ENCODE results near the gene ATG7. TPM values are rescaled to one million over a fixed set of nuclear protein-coding genes. Genes with fewer than 3 reads are reported as not detected.

ATG7 gene
- total RNA-seq, 1 experiment from 2014 or later: 56.1 TPM

DNA sequence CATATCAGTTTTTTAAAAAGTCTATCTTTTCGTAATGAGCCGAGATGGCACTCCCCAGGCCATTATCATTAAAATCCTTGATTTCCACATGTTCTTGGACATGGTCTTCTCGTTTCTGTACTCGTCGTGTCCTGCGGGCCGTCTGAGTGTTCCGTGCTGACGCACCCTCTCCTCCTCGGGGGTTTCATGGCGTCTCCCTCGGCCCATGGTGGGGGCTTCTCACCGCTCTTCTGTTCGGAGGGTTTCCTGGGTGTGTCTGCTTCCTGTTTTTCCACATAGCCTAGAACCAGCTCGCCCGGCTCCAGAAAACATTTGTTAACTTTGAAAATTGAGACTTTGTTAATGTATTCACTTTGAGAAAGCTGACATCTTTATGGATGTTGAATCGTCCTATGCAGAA, 278.8 kb downstream of the ATG7 start:
- no peaks in the 10 kb centered on the region for H3K4me1 ChIP-seq (replicated peaks; ENCODE audit: insufficient read depth)
- H3K4me2 ChIP-seq: no peak overlapping the region
- H4K20me1 ChIP-seq (ENCODE audit: insufficient read depth): peaks cover 30% of the 10 kb centered on the region
- peaks cover 15% of the 10 kb centered on the region for H3F3A ChIP-seq (ENCODE audit: insufficient read depth, low read depth)
- ChIA-PET POLR2A (ENCODE audit: unreplicated experiment) (interaction anchor here (0.5 kb wide), 1 partner anchor 87 kb away, joined by 3 read pairs; no protein-coding TSS in a partner anchor), CTCF (no interaction called here)
- DNase-seq: no peak
- BruUV-seq (replicated peaks): no TSS peak
- no peak overlapping the region for H3K27ac ChIP-seq
- H3K79me2 ChIP-seq (ENCODE audit: low read depth): no peaks in the 10 kb centered on the region
- no peak overlapping the region for H3K4me3 ChIP-seq
- H3K36me3 ChIP-seq (ENCODE audit: low read depth): no peaks in the 10 kb centered on the region
- no peaks in the 10 kb centered on the region for H3K9me3 ChIP-seq (ENCODE audit: insufficient read depth, low read depth)
- TF ChIP-seq, protein P1, sequence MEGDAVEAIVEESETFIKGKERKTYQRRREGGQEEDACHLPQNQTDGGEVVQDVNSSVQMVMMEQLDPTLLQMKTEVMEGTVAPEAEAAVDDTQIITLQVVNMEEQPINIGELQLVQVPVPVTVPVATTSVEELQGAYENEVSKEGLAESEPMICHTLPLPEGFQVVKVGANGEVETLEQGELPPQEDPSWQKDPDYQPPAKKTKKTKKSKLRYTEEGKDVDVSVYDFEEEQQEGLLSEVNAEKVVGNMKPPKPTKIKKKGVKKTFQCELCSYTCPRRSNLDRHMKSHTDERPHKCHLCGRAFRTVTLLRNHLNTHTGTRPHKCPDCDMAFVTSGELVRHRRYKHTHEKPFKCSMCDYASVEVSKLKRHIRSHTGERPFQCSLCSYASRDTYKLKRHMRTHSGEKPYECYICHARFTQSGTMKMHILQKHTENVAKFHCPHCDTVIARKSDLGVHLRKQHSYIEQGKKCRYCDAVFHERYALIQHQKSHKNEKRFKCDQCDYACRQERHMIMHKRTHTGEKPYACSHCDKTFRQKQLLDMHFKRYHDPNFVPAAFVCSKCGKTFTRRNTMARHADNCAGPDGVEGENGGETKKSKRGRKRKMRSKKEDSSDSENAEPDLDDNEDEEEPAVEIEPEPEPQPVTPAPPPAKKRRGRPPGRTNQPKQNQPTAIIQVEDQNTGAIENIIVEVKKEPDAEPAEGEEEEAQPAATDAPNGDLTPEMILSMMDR (conservative IDR thresholded peaks at IDR 0.05): no peak
- no peak for TF ChIP-seq EZH2 (IDR thresholded peaks at IDR 0.05; ENCODE audit: low read depth)
- H2AFZ ChIP-seq: no peak overlapping the region
- H3K9me2 ChIP-seq (ENCODE audit: insufficient read depth): no peaks in the 10 kb centered on the region
- intact Hi-C loops (cut with micrococcal nuclease; ENCODE audit: unreplicated experiment): no loop called here
- no peaks in the 10 kb centered on the region for H3K27me3 ChIP-seq (ENCODE audit: insufficient read depth, low read depth)

DNA sequence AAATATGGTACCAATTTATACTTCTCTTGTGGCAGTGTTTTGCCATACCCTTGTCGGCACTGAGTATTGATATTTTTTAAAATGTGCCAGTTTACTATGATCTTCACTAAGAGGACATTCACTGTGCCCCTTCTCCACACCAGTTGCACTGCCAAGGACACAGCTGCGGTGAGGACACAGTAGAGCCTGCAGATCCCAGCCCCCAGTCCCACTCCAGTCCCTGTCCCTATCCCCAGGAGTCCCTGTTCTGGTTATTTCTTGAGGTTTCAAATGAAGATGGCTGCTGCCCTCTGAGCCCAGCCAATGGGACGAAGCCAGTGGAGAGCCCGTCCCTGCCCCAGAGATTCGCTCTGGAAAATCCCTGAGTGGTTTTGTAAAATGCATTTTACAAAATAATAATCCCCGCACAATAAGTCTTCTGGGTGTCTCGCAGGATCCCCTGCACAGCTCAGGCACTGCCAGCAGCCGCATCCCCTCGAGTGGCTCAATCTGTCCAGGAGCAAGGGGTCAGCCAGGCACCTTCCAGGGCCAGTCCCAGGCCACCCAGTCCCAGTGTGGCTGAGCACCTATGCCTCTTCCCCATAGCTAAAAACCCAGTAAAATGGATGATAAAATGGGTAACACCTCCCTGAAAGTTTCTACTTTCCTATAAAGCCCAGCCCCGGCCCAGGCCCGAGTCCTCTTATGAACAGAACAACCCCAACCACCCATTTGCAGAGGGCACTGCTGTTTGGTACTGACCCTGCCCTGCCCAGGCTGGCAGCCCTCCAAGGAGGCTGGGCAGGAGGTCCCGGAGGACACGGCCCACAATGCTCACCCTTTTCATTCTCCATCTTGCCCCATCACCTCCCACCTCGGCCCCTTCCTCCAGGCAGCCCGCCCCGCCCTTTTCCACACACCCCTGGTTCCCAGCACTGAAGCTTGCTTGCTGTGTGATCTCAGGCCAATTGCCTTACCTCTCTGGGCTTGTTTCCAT, 280.4 kb downstream of the ATG7 start:
- POLR2A ChIA-PET (ENCODE audit: unreplicated experiment): interaction anchor here (0.7 kb wide), 1 partner anchor 295 kb away, joined by 4 read pairs; no protein-coding TSS in a partner anchor
- H3K4me1 ChIP-seq (replicated peaks; ENCODE audit: insufficient read depth): no peaks in the 10 kb centered on the region
- H3K27me3 ChIP-seq (ENCODE audit: insufficient read depth, low read depth): no peaks in the 10 kb centered on the region
- TF ChIP-seq, protein P1 (conservative IDR thresholded peaks at IDR 0.05): no peak
- TF ChIP-seq EZH2 (IDR thresholded peaks at IDR 0.05; ENCODE audit: low read depth): no peak
- no peak overlapping the region for H3K4me3 ChIP-seq
- CTCF ChIA-PET: no interaction called here
- H3K79me2 ChIP-seq (ENCODE audit: low read depth): no peaks in the 10 kb centered on the region
- peaks cover 45% of the 10 kb centered on the region for H4K20me1 ChIP-seq (ENCODE audit: insufficient read depth)
- peaks cover 25% of the 10 kb centered on the region for H3F3A ChIP-seq (ENCODE audit: insufficient read depth, low read depth)
- no peak overlapping the region for H3K27ac ChIP-seq
- no TSS peak for BruUV-seq (replicated peaks)
- peaks cover 4% of the 10 kb centered on the region; the same call in 1 of the 2 replicates for H3K36me3 ChIP-seq (ENCODE audit: low read depth)
- DNase-seq: no peak
- H2AFZ ChIP-seq: no peak overlapping the region
- H3K9me2 ChIP-seq (ENCODE audit: insufficient read depth): no peaks in the 10 kb centered on the region
- H3K4me2 ChIP-seq: no peak overlapping the region
- H3K9me3 ChIP-seq (ENCODE audit: insufficient read depth, low read depth): no peaks in the 10 kb centered on the region
- intact Hi-C loops (cut with micrococcal nuclease; ENCODE audit: unreplicated experiment): no loop called here

DNA sequence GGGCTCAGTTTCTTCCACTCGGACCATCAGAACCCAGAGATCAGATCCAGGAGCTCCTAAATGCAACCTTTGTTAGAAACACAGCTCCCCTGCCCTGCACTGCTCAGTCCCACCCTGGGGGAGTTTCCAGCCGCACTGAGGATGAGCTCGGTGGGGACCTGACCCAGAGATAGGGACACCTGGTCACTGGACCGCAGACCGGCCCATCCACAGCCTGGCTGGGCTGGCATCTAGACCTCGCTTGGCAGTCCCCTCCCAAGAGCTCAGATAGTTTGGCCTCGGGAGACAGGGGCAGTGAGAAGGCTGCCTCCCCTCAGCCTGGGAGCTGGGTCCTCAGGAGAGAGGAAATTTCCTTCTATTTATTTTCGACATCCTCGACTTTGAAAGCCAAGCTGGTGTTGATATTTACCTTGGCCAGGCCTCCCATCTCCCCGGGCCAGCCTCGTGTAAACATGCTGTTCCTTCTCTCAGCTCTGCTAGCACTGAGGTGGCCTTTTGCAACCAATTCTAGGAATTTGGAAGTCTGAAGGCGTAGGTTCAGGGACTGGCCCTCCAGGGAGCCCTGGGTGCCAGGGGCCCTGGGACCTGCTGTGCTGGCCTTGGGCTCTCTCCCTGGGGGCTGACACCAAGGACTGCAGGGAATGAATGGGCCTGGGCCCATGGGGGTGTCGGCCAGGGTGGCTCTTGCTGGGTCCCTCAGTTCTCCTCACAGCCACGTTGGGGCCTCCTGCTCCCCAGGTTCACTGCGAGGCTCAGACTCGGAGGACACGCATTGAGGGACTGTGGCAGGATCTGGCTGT, 281.4 kb downstream of the ATG7 start:
- Histone ChIP-seq H3K27me3 (ENCODE audit: insufficient read depth, low read depth) (no peaks in the 10 kb centered on the region), H3K36me3 (ENCODE audit: low read depth) (peaks cover 4% of the 10 kb centered on the region; the same call in 1 of the 2 replicates), H4K20me1 (ENCODE audit: insufficient read depth) (peaks cover 52% of the 10 kb centered on the region), H3K9me3 (ENCODE audit: insufficient read depth, low read depth) (no peaks in the 10 kb centered on the region), H3K27ac (no peak overlapping the region), H3K79me2 (ENCODE audit: low read depth) (no peaks in the 10 kb centered on the region), H3K4me3 (no peak overlapping the region), H3F3A (ENCODE audit: insufficient read depth, low read depth) (peaks cover 31% of the 10 kb centered on the region; the same call in 1 of the 2 replicates), H2AFZ (no peak overlapping the region), H3K4me1 (replicated peaks; ENCODE audit: insufficient read depth) (no peaks in the 10 kb centered on the region), H3K9me2 (ENCODE audit: insufficient read depth) (no peaks in the 10 kb centered on the region), H3K4me2 (no peak overlapping the region)
- no TSS peak for BruUV-seq (replicated peaks)
- no peak for TF ChIP-seq EZH2 (IDR thresholded peaks at IDR 0.05; ENCODE audit: low read depth)
- TF ChIP-seq, protein P1 (conservative IDR thresholded peaks at IDR 0.05): no peak
- no peak for DNase-seq
- ChIA-PET POLR2A (ENCODE audit: unreplicated experiment) (no interaction called here), CTCF (interaction anchor here (0.6 kb wide), 1 partner anchor 57 kb away, joined by 10 read pairs; no protein-coding TSS in a partner anchor)
- intact Hi-C loops (cut with micrococcal nuclease; ENCODE audit: unreplicated experiment): no loop called here

All from PC-9 (cell line).